Choroid plexus epithelial cell (primary cell): ENCODE results near the gene FGF3.

Source experiments
- DNase-seq: peaks from one replicate; pipeline ENCODE4 v3.0.0-alpha.2; 2010; ENCODE audit warnings: low read depth
- H3K4me3 ChIP-seq: 2 replicates; pipeline ENCODE4 v1.5.1; 2011; ENCODE audit warnings: low read depth, mild to moderate bottlenecking, control low read depth, low read length, moderate library complexity
- CTCF ChIP-seq: conservative IDR thresholded peaks from 2 replicates; pipeline ENCODE4 v1.5.1; 2011; ENCODE audit warnings: low read depth, mild to moderate bottlenecking, control low read depth, inconsistent platforms, low read length, moderate library complexity

The FGF3 gene

GRCh38 chr11:69818603-69819441 is at the start of gene FGF3:
FGF3 (minus strand) TSS chr11:69819416; CDS start chr11:69818933, 483 bp downstream.
- no peak for TF ChIP-seq CTCF
- H3K4me3 ChIP-seq, result no peak within 1 kb of the TSS
- DNase-seq, result no peak

GRCh38 chr11:69868871-69869270 is 49.7 kb upstream of the FGF3 start:
- no peak overlapping the region for H3K4me3 ChIP-seq
- DNase-seq, result no peak
- TF ChIP-seq CTCF, result no peak

DNA sequence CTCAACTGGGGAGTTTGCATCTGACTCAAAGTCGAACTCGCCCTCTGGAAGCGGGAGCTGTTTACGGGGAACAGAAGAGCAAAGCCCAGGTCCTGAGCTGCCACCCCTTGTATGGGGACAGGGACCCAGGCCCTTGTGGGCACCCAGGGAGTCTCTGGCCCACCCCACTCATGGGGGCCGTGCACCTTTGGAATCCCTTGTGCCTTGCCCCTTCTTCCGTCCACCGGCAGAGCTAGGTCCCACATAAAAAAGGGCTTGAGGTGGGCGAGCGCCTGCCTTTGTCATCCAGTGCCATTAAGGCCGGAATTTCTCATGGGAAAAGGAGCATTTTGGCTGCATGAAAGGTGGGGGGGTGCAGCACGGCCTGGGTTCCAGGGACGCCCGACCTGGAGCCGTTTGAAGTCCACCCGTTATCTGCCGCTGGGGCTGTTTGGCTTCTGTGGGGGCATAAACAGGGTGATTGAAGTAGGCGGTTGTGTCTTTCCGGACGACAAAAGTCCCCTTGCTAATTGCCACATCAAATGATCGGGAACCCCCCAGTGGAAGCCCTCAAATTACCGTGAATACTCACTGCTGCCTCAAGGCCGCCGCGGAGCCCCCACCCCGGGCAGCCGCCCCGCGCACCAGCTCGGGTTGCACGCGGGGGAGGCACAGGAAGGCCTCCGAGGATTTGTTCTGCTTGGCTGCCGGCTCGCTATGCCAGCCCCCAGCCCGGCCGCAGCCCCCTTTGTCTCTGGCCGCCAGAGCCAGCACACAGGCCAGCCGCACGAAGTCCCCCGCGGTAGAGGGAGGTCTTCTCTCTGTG is 49.0 kb upstream of the FGF3 start:
- no peak overlapping the region for H3K4me3 ChIP-seq
- no peak for DNase-seq
- no peak for TF ChIP-seq CTCF

DNA sequence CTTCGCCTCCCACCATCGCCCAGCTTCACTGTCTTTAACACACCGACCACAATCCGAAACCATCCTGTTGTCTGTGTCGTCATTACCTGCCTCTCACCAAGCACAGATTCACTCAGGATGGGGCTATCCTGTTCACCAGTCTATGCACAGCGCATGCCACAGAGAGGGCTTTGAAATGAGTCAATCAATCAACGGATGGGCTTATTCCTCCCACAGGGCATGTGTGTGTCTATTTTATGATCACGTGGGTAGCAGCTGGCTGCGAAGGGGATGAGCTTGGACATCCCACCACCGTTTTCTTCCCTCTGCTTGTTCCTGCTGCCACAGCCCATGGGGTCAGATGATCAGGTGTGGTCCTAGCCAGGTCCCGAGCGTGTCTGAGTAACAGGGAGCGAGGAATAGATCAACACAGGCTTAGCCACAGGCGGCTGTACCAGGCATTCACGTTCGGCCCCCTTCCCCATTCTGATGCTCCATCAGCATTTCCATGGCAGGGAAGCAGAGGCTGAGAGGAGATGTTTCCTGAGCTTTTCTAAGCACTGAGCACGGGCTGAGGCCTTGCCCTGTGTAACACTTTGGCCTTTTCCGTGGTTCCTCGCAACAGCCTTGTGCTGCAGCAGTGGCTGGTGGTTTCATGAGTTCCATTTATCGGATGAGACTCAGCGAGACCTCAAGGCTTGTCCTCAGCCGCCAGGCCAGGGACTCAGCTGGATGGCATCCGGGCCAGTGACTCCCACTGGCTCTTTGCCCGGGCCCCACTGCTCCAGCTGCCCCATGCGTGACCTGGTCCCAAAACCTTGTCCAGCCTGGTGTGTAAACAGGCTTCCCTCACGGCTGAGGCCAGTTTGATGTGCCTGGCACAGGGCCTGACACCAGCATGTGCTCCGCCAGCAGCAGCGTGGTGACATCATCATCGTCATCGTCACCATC is 48.1 kb upstream of the FGF3 start:
- TF ChIP-seq CTCF, result no peak
- H3K4me3 ChIP-seq, result no peak overlapping the region
- DNase-seq, result no peak

GRCh38 chr11:69866648-69867047 is 47.4 kb upstream of the FGF3 start:
- no peak overlapping the region for H3K4me3 ChIP-seq
- TF ChIP-seq CTCF, result no peak
- no peak for DNase-seq

DNA sequence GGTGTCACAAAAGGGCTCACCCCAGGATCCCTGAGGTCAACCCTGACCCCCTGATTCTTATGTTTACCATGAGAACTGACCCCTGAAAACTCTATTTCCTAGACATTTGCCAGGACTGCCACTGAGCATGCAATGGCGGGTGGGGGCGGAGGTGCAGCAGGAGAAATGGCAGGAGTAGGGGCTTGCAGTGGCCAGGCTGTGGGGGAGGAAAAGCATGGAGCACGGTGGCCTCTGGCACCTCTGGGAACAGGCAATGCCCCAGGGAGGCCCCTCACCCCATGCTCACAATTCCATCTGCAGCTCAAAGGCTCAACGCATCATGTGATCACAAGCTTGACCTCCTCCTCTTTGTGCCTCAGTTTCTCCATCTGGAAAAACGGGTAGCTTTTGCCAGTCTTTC is 46.5 kb upstream of the FGF3 start:
- TF ChIP-seq CTCF, result no peak

More for the DNA sequence above, 46.5 kb upstream of the FGF3 start:
- no peak overlapping the region for H3K4me3 ChIP-seq
- DNase-seq, result no peak
